Panc1 (cell line): ENCODE measurements around the gene TERT. TPM values are rescaled to one million over a fixed set of nuclear protein-coding genes. Genes with fewer than 3 reads are reported as not detected.

ENCODE experiments used
- ATAC-seq: fragments of 200-7000 bp; cut with Tn5 transposase; 2 replicates; pipeline ENCODE4 v1.9.1; 2020; ENCODE audit warnings: mild to moderate bottlenecking, moderate library complexity
- BruUV-seq: library from RNA; stranded (reverse); fragments of 400-500 nt; replicated peaks from 2 replicates; lab custom pipeline; 2021; lab: Mats Ljungman, UMichigan
- CTCF ChIA-PET: fragments of 300-600 bp; sonication (Branson Sonifier 250); formaldehyde crosslinking; loops from one replicate; lab custom pipeline; 2022; ENCODE audit warnings: antibody characterized with exemption; lab: Charles Lee
- POLR2A ChIA-PET: fragments of 300-600 bp; sonication (Branson Sonifier 250); formaldehyde crosslinking; loops from one replicate; lab custom pipeline; 2022; ENCODE audit warnings: antibody characterized with exemption; lab: Charles Lee
- DNase-seq: peaks from one replicate; pipeline ENCODE4 v3.0.0-alpha.2; 2010; ENCODE audit warnings: low read depth, low spot score
- H3K27ac ChIP-seq: 2 replicates; pipeline ENCODE4 v1.5.1; 2011; ENCODE audit warnings: mild to moderate bottlenecking, low read length, inconsistent platforms
- H3K27me3 ChIP-seq: fragments of 200-500 bp; sonication (Bioruptor generic); 2 replicates; pipeline ENCODE4 v1.6.0; 2014; ENCODE audit warnings: low read length, inconsistent platforms; ENCODE audit not compliant: control insufficient read depth, insufficient read depth
- H3K36me3 ChIP-seq: fragments of 200-500 bp; sonication (Bioruptor generic); 2 replicates; pipeline ENCODE4 v1.5.1; 2014; ENCODE audit warnings: inconsistent platforms, mild to moderate bottlenecking, low read length, moderate library complexity; ENCODE audit not compliant: control insufficient read depth, insufficient read depth
- H3K4me1 ChIP-seq: 2 replicates; pipeline ENCODE4 v1.5.1; 2011; ENCODE audit warnings: inconsistent platforms, mild to moderate bottlenecking, low read length, moderate library complexity; ENCODE audit not compliant: control insufficient read depth, insufficient read depth
- H3K4me3 ChIP-seq, 2 experiments: 2 replicates each; pipeline ENCODE4 v1.5.1; 2011 to 2012; ENCODE audit warnings: low read depth in 2 of 2, low read length in 2 of 2, mild to moderate bottlenecking in 2 of 2, inconsistent platforms in 1 of 2, moderate library complexity in 1 of 2
- H3K9me3 ChIP-seq: fragments of 200-500 bp; sonication (Bioruptor generic); 2 replicates; pipeline ENCODE4 v1.5.1; 2014; ENCODE audit warnings: low read depth, mild to moderate bottlenecking, inconsistent platforms, low read length, moderate library complexity; ENCODE audit not compliant: control insufficient read depth, insufficient read depth
- POLR2AphosphoS5 ChIP-seq: IDR thresholded peaks from 2 replicates; pipeline ENCODE4 v1.6.1; 2012; ENCODE audit warnings: mild to moderate bottlenecking, low read depth, low read length, moderate library complexity
- SIN3A ChIP-seq: IDR thresholded peaks from 2 replicates; pipeline ENCODE4 v1.6.1; 2012; ENCODE audit warnings: low read depth, mild to moderate bottlenecking, low read length, moderate library complexity, borderline replicate concordance; ENCODE audit not compliant: insufficient read depth
- TCF7L2 ChIP-seq: IDR thresholded peaks from 2 replicates; pipeline ENCODE4 v1.6.1; 2011; ENCODE audit warnings: mild to moderate bottlenecking, low read depth, low read length, inconsistent platforms
- in situ Hi-C: cut with HindIII; loops from 2 replicates; pipeline ENCODE4 v1.10.0; 2016; ENCODE audit warnings: low sequenced_read_pairs, low pct_unique_long_range_greater_than_20kb
- intact Hi-C: fragments of 100-400 bp; cut with micrococcal nuclease; formaldehyde crosslinking; loops from one replicate; pipeline ENCODE4 v1.10.0; 2022; ENCODE audit not compliant: unreplicated experiment
- total RNA-seq: library from RNA; stranded (reverse); gene quantifications from one replicate; pipeline ENCODE4 v1.2.1, GENCODE V29; 2021; ENCODE audit not compliant: unreplicated experiment
- TF ChIP-seq, protein P1 (sequence below), 2 experiments: IDR thresholded peaks; 2 replicates each; pipeline ENCODE4 v1.6.1; 2011 to 2012; ENCODE audit warnings: low read depth in 2 of 2, control low read depth in 1 of 2, low read length in 1 of 2, mild to moderate bottlenecking in 1 of 2, moderate library complexity in 1 of 2; ENCODE audit not compliant: insufficient read depth in 1 of 2
- TF ChIP-seq, protein P2 (sequence below): fragments of 450-650 bp; IDR thresholded peaks from 2 replicates; pipeline ENCODE4 v1.5.1; 2017; ENCODE audit warnings: mild to moderate bottlenecking

Gene TERT
- total RNA-seq, 1 experiment from 2014 or later, result 8.9 TPM

DNA sequence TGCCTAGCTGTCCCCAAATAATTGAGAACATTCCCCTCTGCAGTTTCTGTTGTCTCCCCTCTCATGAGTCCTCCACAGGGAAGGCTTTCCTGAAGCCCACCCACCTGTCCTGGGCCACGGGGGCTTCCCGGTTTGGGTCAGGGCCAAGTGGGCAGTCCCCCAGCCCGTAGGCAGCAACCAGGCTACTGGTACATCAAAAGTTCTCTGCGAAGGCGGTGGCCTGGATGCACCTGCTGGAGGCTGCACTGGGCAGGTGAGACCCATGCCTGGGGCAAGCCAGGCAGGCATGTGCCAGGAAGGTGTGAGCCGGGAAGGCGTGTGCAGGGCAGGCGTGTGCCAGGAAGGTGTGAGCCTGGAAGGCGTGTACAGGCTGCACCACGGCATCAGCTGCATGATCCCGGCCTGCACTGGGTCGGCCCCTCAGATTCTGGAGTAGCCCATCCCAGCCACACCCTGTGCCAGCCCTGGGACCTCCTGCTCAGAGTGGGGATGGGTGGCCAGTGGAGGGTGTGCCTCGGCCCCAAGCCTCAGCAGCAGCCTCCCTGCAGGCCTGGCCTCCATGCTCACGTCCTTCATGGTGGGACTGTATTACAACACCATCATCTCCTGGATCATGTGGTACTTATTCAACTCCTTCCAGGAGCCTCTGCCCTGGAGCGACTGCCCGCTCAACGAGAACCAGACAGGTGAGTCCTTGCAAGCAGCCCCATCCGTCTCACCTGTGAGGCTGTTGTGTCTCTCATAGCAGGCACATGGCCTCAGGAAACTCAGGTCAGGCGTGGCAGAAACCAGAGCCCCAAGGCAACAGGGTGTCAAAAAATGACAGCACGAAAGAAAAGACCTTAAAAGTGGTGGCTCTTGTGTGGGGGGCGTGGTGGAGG is 84.7 kb downstream of the TERT start:
- no peak overlapping the region for H3K27ac ChIP-seq
- H3K27me3 ChIP-seq, result no peaks in the 10 kb centered on the region
- H3K4me3 ChIP-seq, result no peak overlapping the region
- DNase-seq (no peak), ATAC-seq (no peak)
- H3K36me3 ChIP-seq, result no peaks in the 10 kb centered on the region
- TF ChIP-seq, protein P1, sequence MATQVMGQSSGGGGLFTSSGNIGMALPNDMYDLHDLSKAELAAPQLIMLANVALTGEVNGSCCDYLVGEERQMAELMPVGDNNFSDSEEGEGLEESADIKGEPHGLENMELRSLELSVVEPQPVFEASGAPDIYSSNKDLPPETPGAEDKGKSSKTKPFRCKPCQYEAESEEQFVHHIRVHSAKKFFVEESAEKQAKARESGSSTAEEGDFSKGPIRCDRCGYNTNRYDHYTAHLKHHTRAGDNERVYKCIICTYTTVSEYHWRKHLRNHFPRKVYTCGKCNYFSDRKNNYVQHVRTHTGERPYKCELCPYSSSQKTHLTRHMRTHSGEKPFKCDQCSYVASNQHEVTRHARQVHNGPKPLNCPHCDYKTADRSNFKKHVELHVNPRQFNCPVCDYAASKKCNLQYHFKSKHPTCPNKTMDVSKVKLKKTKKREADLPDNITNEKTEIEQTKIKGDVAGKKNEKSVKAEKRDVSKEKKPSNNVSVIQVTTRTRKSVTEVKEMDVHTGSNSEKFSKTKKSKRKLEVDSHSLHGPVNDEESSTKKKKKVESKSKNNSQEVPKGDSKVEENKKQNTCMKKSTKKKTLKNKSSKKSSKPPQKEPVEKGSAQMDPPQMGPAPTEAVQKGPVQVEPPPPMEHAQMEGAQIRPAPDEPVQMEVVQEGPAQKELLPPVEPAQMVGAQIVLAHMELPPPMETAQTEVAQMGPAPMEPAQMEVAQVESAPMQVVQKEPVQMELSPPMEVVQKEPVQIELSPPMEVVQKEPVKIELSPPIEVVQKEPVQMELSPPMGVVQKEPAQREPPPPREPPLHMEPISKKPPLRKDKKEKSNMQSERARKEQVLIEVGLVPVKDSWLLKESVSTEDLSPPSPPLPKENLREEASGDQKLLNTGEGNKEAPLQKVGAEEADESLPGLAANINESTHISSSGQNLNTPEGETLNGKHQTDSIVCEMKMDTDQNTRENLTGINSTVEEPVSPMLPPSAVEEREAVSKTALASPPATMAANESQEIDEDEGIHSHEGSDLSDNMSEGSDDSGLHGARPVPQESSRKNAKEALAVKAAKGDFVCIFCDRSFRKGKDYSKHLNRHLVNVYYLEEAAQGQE (IDR thresholded peaks at IDR 0.05; ENCODE audit: insufficient read depth in 1 of 2, low read depth in 2 of 2, low read length in 1 of 2), result no peak
- TF ChIP-seq, protein P2, sequence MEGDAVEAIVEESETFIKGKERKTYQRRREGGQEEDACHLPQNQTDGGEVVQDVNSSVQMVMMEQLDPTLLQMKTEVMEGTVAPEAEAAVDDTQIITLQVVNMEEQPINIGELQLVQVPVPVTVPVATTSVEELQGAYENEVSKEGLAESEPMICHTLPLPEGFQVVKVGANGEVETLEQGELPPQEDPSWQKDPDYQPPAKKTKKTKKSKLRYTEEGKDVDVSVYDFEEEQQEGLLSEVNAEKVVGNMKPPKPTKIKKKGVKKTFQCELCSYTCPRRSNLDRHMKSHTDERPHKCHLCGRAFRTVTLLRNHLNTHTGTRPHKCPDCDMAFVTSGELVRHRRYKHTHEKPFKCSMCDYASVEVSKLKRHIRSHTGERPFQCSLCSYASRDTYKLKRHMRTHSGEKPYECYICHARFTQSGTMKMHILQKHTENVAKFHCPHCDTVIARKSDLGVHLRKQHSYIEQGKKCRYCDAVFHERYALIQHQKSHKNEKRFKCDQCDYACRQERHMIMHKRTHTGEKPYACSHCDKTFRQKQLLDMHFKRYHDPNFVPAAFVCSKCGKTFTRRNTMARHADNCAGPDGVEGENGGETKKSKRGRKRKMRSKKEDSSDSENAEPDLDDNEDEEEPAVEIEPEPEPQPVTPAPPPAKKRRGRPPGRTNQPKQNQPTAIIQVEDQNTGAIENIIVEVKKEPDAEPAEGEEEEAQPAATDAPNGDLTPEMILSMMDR, result no peak
- no peak for TF ChIP-seq POLR2AphosphoS5
- TF ChIP-seq SIN3A, result no peak
- TF ChIP-seq TCF7L2, result no peak
- CTCF ChIA-PET, result no interaction called here
- no peaks in the 10 kb centered on the region; the same call in 1 of the 2 replicates for H3K4me1 ChIP-seq
- POLR2A ChIA-PET, result no interaction called here
- H3K9me3 ChIP-seq, result no peaks in the 10 kb centered on the region
- in situ Hi-C loops, result no loop called here
- intact Hi-C loops, result no loop called here
- BruUV-seq, result no TSS peak

DNA sequence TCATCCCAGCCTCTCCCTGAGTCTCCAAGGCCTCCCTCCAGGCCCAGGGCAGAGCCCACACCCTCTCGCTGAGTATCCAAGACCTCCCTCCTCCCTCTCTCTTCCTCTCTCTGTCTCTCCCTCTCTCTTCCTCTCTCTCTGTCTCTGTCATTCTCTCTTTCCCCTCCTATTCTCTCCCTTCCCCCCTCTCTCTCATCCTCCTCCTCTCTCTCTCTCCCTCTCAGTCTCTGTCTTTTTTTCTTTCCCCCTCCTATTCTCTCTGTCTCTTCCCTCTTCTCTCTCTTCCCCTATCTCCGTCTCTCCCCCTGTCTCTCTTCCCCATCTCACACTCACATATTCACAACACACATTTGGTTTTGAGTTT is 85.4 kb downstream of the TERT start:
- TF ChIP-seq TCF7L2 (no peak), POLR2AphosphoS5 (no peak), SIN3A (no peak)
- TF ChIP-seq, protein P2, result no peak
- TF ChIP-seq, protein P1 (IDR thresholded peaks at IDR 0.05; ENCODE audit: insufficient read depth in 1 of 2, low read depth in 2 of 2, low read length in 1 of 2), result no peak
- no peaks in the 10 kb centered on the region for H3K27me3 ChIP-seq
- no peaks in the 10 kb centered on the region for H3K36me3 ChIP-seq
- H3K9me3 ChIP-seq, result no peaks in the 10 kb centered on the region
- ChIA-PET CTCF (interaction anchor here (1.4 kb wide), 1 partner anchor 8 kb away, joined by 6 read pairs; no protein-coding TSS in a partner anchor), POLR2A (no interaction called here)
- no peaks in the 10 kb centered on the region; the same call in none of the 2 replicates for H3K4me1 ChIP-seq
- no TSS peak for BruUV-seq
- intact Hi-C loops, result no loop called here
- H3K4me3 ChIP-seq, result no peak overlapping the region
- DNase-seq, result no peak
- H3K27ac ChIP-seq, result no peak overlapping the region
- ATAC-seq, result no peak; the same call in 1 of the 2 replicates
- in situ Hi-C loops, result no loop called here
